HFFc6 (cell line): ENCODE results near the gene EPS15. TPM values are rescaled to one million over a fixed set of nuclear protein-coding genes. Genes with fewer than 3 reads are reported as not detected.

ENCODE experiments used
- DNase-seq: peaks from one replicate; pipeline ENCODE4 v3.0.0-alpha.2; 2018
- H3K27ac Mint-ChIP-seq: 2 replicates; pipeline ENCODE4 v1.8.0; 2020; ENCODE audit warnings: mild to moderate bottlenecking, mixed read lengths
- H3K27me3 Mint-ChIP-seq: 2 replicates; pipeline ENCODE4 v1.8.0; 2021; ENCODE audit warnings: mild to moderate bottlenecking, moderate library complexity, mixed read lengths; ENCODE audit not compliant: insufficient read depth
- H3K36me3 Mint-ChIP-seq: 2 replicates; pipeline ENCODE4 v1.8.0; 2021; ENCODE audit warnings: low read depth, mixed read lengths
- H3K4me1 Mint-ChIP-seq: 2 replicates; pipeline ENCODE4 v1.8.0; 2020; ENCODE audit warnings: low read depth, mixed read lengths
- H3K4me3 Mint-ChIP-seq: 2 replicates; pipeline ENCODE4 v1.8.0; 2020; ENCODE audit warnings: mild to moderate bottlenecking, moderate library complexity, mixed read lengths
- H3K9me3 Mint-ChIP-seq: 2 replicates; pipeline ENCODE4 v1.8.0; 2020; ENCODE audit warnings: mild to moderate bottlenecking, mixed read lengths
- CTCF ChIP-seq: fragments of 200-600 bp; sonication (generic); IDR thresholded peaks from 2 replicates; pipeline ENCODE4 v1.5.0; 2021; ENCODE audit warnings: antibody characterized with exemption, mild to moderate bottlenecking
- total RNA-seq, 6 experiments: library from RNA; stranded (reverse); fragmentation: NEBNext Ultra II Directional; extraction: Animal tissue kit (Norgen Biotek cat#: 25700); gene quantifications; 2 replicates in 1 of 6; 3 replicates in 5 of 6; pipeline ENCODE4 v1.2.3, GENCODE V29; 2021

EPS15 gene
- total RNA-seq, 6 experiments from 2014 or later = 45.2 to 55.7 (median 49.6) TPM

DNA sequence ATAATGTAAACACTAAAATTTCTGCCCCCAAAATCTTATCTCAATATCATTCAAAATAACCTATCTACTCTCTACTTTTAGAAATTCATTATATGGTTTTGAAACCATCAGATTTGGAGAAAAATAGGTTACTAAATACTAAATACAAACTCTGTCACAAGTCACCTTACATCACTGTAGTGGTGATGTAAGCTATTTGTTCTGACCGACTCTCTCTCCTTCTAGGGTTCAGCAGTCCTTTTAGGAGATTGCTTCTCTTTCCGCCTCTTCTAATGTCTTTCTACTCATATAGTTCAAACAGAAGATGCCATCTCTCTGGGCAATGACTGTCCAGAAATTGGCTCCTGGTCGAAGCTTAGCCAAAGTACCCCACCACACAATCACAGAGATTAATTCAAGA lies 93.1 kb downstream of the EPS15 start:
- H3K27me3 Mint-ChIP-seq = no peaks in the 10 kb centered on the region
- no peak overlapping the region for H3K4me3 Mint-ChIP-seq
- 0 out of 2 replicates have a peak, but pooled peaks cover 7% of the 10 kb centered on the region for H3K36me3 Mint-ChIP-seq
- no peak overlapping the region for H3K27ac Mint-ChIP-seq
- H3K9me3 Mint-ChIP-seq = no peaks in the 10 kb centered on the region
- no peak for TF ChIP-seq CTCF
- peaks cover 28% of the 10 kb centered on the region for H3K4me1 Mint-ChIP-seq
- DNase-seq = no peak

GRCh38 chr1:51425273-51425672 lies 93.8 kb downstream of the EPS15 start:
- DNase-seq = no peak
- H3K27me3 Mint-ChIP-seq = no peaks in the 10 kb centered on the region
- no peak for TF ChIP-seq CTCF
- peaks cover 7% of the 10 kb centered on the region; the same call in 1 of the 2 replicates for H3K36me3 Mint-ChIP-seq
- H3K4me1 Mint-ChIP-seq = peaks cover 29% of the 10 kb centered on the region
- H3K4me3 Mint-ChIP-seq = no peak overlapping the region
- H3K27ac Mint-ChIP-seq = no peak overlapping the region
- H3K9me3 Mint-ChIP-seq = no peaks in the 10 kb centered on the region

DNA sequence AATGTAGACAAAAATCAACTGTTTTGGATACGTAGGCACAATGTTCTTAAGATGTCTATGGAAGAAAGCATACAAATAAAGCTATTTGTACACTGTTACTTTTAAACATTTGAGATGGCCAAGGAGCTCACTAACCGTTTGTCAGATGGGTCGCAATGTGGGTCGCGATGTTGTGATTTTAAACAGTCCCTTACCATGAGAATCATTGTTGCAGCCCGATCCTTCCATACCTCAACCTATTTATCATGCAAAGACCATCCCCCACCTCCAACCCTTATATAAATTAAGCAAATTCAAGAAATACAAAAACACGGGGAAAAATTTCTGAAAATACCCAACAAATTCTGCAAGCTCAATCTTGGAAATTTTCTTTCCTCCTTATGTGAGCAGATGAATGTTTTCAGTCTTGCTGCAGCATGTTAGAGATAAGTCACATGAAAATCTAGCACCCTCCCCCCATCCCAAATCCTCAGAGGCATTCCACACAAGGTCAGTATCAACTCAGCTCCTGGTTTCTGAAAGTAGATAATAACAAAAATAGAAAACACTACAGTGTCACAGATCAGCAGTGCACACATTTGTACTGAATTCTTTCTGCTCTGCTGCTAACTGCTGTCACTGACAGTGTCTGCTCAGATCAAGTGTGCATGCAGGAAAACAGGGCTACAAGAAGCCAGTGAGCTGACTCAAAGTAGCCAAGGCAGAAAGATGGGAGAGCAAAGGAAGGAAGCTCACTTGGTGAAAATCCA lies 95.8 kb downstream of the EPS15 start:
- Mint-ChIP-seq H3K27me3 (no peaks in the 10 kb centered on the region), H3K36me3 (peaks cover 7% of the 10 kb centered on the region), H3K4me3 (no peak overlapping the region), H3K4me1 (peaks cover 40% of the 10 kb centered on the region), H3K27ac (peak overlapping the region; percentile 61), H3K9me3 (no peaks in the 10 kb centered on the region)
- no peak for TF ChIP-seq CTCF
- peak; percentile 19 for DNase-seq

GRCh38 chr1:51422367-51423072 lies 96.5 kb downstream of the EPS15 start:
- TF ChIP-seq CTCF = no peak
- DNase-seq = no peak
- H3K4me1 Mint-ChIP-seq = peaks cover 47% of the 10 kb centered on the region
- no peak overlapping the region for H3K27ac Mint-ChIP-seq
- no peaks in the 10 kb centered on the region for H3K27me3 Mint-ChIP-seq
- H3K36me3 Mint-ChIP-seq = peaks cover 8% of the 10 kb centered on the region
- H3K4me3 Mint-ChIP-seq = no peak overlapping the region
- no peaks in the 10 kb centered on the region for H3K9me3 Mint-ChIP-seq

DNA sequence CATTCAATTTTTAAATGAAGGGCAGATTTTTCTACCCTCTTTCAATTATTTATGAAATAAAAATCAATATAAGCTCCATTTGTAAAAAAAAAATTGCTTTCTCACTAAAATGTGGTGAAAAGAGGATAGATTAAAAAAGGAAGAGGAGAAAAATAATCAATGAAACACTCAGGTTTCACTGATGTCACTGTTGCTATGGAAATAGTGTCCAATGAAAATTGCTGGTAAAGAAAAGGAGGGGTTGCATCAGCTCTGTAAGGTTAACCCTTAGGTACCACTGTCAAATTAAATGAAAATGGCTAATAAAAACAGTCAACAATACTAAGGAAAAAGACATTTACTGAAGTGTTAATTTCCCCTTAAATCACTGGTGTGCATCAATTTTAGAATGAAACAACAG lies 97.1 kb downstream of the EPS15 start:
- Mint-ChIP-seq H3K4me1 (peaks cover 53% of the 10 kb centered on the region), H3K27ac (no peak overlapping the region)

More for the DNA sequence above, 97.1 kb downstream of the EPS15 start:
- Mint-ChIP-seq H3K9me3 (no peaks in the 10 kb centered on the region), H3K4me3 (no peak overlapping the region), H3K27me3 (no peaks in the 10 kb centered on the region), H3K36me3 (peaks cover 8% of the 10 kb centered on the region)
- TF ChIP-seq CTCF = no peak
- DNase-seq = peak; percentile 35
